Measurements from ENCODE around the gene PCNX2. TPM values are rescaled to one million over a fixed set of nuclear protein-coding genes. Genes with fewer than 3 reads are reported as not detected.

PCNX2 gene
- total RNA-seq, 1 experiment from 2014 or later, result 15.0 TPM

GRCh38 chr1:233061265-233061664 lies 234.3 kb downstream of the PCNX2 start:
- no peak for DNase-seq (ENCODE audit: low read depth)

- DNase-seq (ENCODE audit: low read depth), result no peak
These were observed 235.0 kb downstream of the PCNX2 start for GRCh38 chr1:233060461-233060994.

GRCh38 chr1:233057836-233058235 lies 237.7 kb downstream of the PCNX2 start:
- no peak for DNase-seq (ENCODE audit: low read depth)

GRCh38 chr1:233055879-233056641 lies 239.5 kb downstream of the PCNX2 start:
- DNase-seq (ENCODE audit: low read depth), result no peak

GRCh38 chr1:233045588-233045987 lies 249.9 kb downstream of the PCNX2 start:
- DNase-seq (ENCODE audit: low read depth), result no peak

- no peak for DNase-seq (ENCODE audit: low read depth)
These were observed 252.7 kb downstream of the PCNX2 start for GRCh38 chr1:233042834-233043233.

- DNase-seq (ENCODE audit: low read depth), result no peak
These were observed 255.0 kb downstream of the PCNX2 start for GRCh38 chr1:233040494-233040893.

- DNase-seq (ENCODE audit: low read depth), result no peak
These were observed 256.9 kb downstream of the PCNX2 start for GRCh38 chr1:233038581-233038980.

GRCh38 chr1:233037843-233038242 lies 257.7 kb downstream of the PCNX2 start:
- DNase-seq (ENCODE audit: low read depth), result no peak

GRCh38 chr1:233034836-233035235 lies 260.7 kb downstream of the PCNX2 start:
- DNase-seq (ENCODE audit: low read depth), result no peak

- DNase-seq (ENCODE audit: low read depth), result no peak
These were observed 262.2 kb downstream of the PCNX2 start for GRCh38 chr1:233033361-233033760.

- DNase-seq (ENCODE audit: low read depth), result no peak
These were observed 262.6 kb downstream of the PCNX2 start for GRCh38 chr1:233032916-233033315.

GRCh38 chr1:233031521-233031920 lies 264.0 kb downstream of the PCNX2 start:
- no peak for DNase-seq (ENCODE audit: low read depth)

- no peak for DNase-seq (ENCODE audit: low read depth)
These were observed 268.5 kb downstream of the PCNX2 start for GRCh38 chr1:233027046-233027445.

GRCh38 chr1:233025567-233025966 lies 270.0 kb downstream of the PCNX2 start:
- DNase-seq (ENCODE audit: low read depth), result no peak

- DNase-seq (ENCODE audit: low read depth), result peak; percentile 63
These were observed 270.4 kb downstream of the PCNX2 start for GRCh38 chr1:233025157-233025556.

GRCh38 chr1:233024199-233024598 lies 271.3 kb downstream of the PCNX2 start:
- DNase-seq (ENCODE audit: low read depth), result no peak

- DNase-seq (ENCODE audit: low read depth), result no peak
These were observed 273.3 kb downstream of the PCNX2 start for GRCh38 chr1:233022246-233022645.

GRCh38 chr1:233020426-233020825 lies 275.1 kb downstream of the PCNX2 start:
- no peak for DNase-seq (ENCODE audit: low read depth)

- no peak for DNase-seq (ENCODE audit: low read depth)
These were observed 275.7 kb downstream of the PCNX2 start for GRCh38 chr1:233019778-233020325.

GRCh38 chr1:233019083-233019482 lies 276.4 kb downstream of the PCNX2 start:
- DNase-seq (ENCODE audit: low read depth), result no peak

GRCh38 chr1:233016798-233017197 lies 278.7 kb downstream of the PCNX2 start:
- no peak for DNase-seq (ENCODE audit: low read depth)

GRCh38 chr1:233015965-233016364 lies 279.6 kb downstream of the PCNX2 start:
- DNase-seq (ENCODE audit: low read depth), result no peak
